Measurements from ENCODE around the gene CABP5.

DNA sequence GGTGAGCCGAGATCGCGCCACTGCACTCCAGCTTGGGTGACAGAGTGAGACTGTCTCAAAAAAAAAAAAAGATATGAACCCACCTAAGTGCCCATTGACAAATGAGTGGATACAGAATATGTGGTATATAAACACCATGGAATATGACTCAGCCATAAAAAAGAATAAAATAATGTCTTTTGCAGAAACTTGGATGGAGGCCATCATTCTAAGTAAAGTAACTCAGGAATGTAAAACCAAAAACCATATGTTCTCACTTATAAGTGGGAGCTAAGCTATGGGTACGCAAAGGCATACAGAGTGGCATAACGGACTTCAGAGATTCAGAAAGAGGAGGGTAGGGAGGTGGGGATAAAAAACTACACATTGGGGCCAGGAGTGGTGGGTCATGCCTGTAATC lies 37.2 kb upstream of the CABP5 start:
- TF ChIP-seq, protein P1, sequence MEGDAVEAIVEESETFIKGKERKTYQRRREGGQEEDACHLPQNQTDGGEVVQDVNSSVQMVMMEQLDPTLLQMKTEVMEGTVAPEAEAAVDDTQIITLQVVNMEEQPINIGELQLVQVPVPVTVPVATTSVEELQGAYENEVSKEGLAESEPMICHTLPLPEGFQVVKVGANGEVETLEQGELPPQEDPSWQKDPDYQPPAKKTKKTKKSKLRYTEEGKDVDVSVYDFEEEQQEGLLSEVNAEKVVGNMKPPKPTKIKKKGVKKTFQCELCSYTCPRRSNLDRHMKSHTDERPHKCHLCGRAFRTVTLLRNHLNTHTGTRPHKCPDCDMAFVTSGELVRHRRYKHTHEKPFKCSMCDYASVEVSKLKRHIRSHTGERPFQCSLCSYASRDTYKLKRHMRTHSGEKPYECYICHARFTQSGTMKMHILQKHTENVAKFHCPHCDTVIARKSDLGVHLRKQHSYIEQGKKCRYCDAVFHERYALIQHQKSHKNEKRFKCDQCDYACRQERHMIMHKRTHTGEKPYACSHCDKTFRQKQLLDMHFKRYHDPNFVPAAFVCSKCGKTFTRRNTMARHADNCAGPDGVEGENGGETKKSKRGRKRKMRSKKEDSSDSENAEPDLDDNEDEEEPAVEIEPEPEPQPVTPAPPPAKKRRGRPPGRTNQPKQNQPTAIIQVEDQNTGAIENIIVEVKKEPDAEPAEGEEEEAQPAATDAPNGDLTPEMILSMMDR (IDR thresholded peaks at IDR 0.05 in 2 of 3, conservative IDR thresholded peaks at IDR 0.05 in 1 of 3; ENCODE audit: control insufficient read depth in 2 of 3, extremely low read depth in 1 of 3, insufficient read depth in 1 of 3, low read depth in 3 of 3, low read length in 3 of 3): no peak
- TF ChIP-seq PML (IDR thresholded peaks at IDR 0.05; ENCODE audit: low read length): no peak
- no peak for TF ChIP-seq SIX5 (IDR thresholded peaks at IDR 0.05; ENCODE audit: low read depth, low read length, severe bottlenecking)
- no peak for TF ChIP-seq CEBPB (IDR thresholded peaks at IDR 0.05; ENCODE audit: borderline replicate concordance in 1 of 2, low read depth in 2 of 2, low read length in 2 of 2)
- no peak for TF ChIP-seq SP1 (IDR thresholded peaks at IDR 0.05; ENCODE audit: low read depth, low read length)
- TF ChIP-seq, protein P2, sequence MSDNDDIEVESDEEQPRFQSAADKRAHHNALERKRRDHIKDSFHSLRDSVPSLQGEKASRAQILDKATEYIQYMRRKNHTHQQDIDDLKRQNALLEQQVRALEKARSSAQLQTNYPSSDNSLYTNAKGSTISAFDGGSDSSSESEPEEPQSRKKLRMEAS (IDR thresholded peaks at IDR 0.05; ENCODE audit: low read depth, low read length): no peak
- no peak for TF ChIP-seq EP300 (IDR thresholded peaks at IDR 0.05; ENCODE audit: borderline replicate concordance in 1 of 2, control insufficient read depth in 1 of 2, low read depth in 2 of 2, low read length in 2 of 2)
- TF ChIP-seq RFX5 (IDR thresholded peaks at IDR 0.05; ENCODE audit: low read depth, low read length): no peak
- no peak for TF ChIP-seq POLR2A (IDR thresholded peaks at IDR 0.05; ENCODE audit: low read depth, low read length)
- no peak for TF ChIP-seq CREM (IDR thresholded peaks at IDR 0.05; ENCODE audit: low read depth)
- no peak for TF ChIP-seq RBBP5 (conservative IDR thresholded peaks at IDR 0.05)

Measured in GM12878 (cell line).